ENCODE data around the gene HCN1.

DNA sequence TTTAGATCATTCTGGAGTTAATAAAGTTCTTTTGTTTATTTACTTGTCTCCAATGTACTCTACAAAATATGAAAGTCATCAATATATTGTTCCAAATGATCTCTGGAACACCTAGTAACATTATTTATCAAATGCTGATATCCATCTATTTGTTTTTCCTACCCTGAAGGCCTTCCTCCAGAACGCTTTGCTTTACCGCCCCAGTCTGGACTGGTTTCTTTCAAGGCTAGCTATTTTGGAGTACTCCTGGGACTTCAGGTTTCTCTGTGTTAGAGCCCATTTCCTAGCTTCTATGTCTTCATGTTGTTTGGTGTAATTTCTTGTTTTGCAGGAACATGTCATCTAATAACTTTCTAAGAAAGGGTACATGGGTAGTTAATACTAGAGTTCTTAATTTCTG, 9.6 kb downstream of the HCN1 start:
- TF ChIP-seq, protein P1, sequence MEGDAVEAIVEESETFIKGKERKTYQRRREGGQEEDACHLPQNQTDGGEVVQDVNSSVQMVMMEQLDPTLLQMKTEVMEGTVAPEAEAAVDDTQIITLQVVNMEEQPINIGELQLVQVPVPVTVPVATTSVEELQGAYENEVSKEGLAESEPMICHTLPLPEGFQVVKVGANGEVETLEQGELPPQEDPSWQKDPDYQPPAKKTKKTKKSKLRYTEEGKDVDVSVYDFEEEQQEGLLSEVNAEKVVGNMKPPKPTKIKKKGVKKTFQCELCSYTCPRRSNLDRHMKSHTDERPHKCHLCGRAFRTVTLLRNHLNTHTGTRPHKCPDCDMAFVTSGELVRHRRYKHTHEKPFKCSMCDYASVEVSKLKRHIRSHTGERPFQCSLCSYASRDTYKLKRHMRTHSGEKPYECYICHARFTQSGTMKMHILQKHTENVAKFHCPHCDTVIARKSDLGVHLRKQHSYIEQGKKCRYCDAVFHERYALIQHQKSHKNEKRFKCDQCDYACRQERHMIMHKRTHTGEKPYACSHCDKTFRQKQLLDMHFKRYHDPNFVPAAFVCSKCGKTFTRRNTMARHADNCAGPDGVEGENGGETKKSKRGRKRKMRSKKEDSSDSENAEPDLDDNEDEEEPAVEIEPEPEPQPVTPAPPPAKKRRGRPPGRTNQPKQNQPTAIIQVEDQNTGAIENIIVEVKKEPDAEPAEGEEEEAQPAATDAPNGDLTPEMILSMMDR (IDR thresholded peaks at IDR 0.05; ENCODE audit: control extremely low read depth in 1 of 3, insufficient read depth in 1 of 3, low read depth in 1 of 3, low read length in 3 of 3), result no peak
- TF ChIP-seq EP300 (IDR thresholded peaks at IDR 0.05; ENCODE audit: borderline replicate concordance in 1 of 2, low read depth in 2 of 2, low read length in 2 of 2) (no peak), POLR2A (IDR thresholded peaks at IDR 0.05; ENCODE audit: control extremely low read depth in 1 of 2, low read depth in 2 of 2, low read length in 2 of 2) (no peak), POLR2AphosphoS5 (IDR thresholded peaks at IDR 0.05; ENCODE audit: low read depth, low read length) (no peak), TAF7 (optimal IDR thresholded peaks at IDR 0.05; ENCODE audit: borderline replicate concordance, low read depth, low read length) (no peak), JUND (IDR thresholded peaks at IDR 0.05; ENCODE audit: low read length) (no peak)
- TF ChIP-seq, protein P2, sequence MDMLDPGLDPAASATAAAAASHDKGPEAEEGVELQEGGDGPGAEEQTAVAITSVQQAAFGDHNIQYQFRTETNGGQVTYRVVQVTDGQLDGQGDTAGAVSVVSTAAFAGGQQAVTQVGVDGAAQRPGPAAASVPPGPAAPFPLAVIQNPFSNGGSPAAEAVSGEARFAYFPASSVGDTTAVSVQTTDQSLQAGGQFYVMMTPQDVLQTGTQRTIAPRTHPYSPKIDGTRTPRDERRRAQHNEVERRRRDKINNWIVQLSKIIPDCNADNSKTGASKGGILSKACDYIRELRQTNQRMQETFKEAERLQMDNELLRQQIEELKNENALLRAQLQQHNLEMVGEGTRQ (IDR thresholded peaks at IDR 0.05; ENCODE audit: low read length), result no peak
- TF ChIP-seq, protein P3, sequence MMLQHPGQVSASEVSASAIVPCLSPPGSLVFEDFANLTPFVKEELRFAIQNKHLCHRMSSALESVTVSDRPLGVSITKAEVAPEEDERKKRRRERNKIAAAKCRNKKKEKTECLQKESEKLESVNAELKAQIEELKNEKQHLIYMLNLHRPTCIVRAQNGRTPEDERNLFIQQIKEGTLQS (IDR thresholded peaks at IDR 0.05; ENCODE audit: insufficient read depth, low read depth, low read length), result no peak

All from H1 (cell line).